Measurements from ENCODE around the gene TAGLN2. TPM values are rescaled to one million over a fixed set of nuclear protein-coding genes. Genes with fewer than 3 reads are reported as not detected.
A peak's percentile ranks its signal among the peaks of the same experiment; 100 is the strongest.
"Not testable (repeated sequence)": the region's sequence is repeated elsewhere in the genome, so short reads cannot be mapped to it uniquely, and the experiment has no call there.

The TAGLN2 gene
- total and polyA plus RNA-seq, 4 donors, result 75.1 to 101 (median 89.2) TPM

GRCh38 chr1:159908031-159908940, 17.0 kb downstream of the TAGLN2 start:
- H3K9me3 ChIP-seq (ENCODE audit: control insufficient read depth, insufficient read depth, low read length), result peaks cover 2% of the 10 kb centered on the region
- WGBS (ENCODE audit: insufficient coverage), result 70% methylated on average over 6 of the region's 9 CpGs
- no peak overlapping the region for H3K27ac ChIP-seq (ENCODE audit: low read depth, low read length)
- no peaks in the 10 kb centered on the region for H3K36me3 ChIP-seq (ENCODE audit: control insufficient read depth, insufficient read depth, low read length)
- no peak for DNase-seq (ENCODE audit: low read depth in 4 of 6, low spot score in 6 of 6)
- H3K4me3 ChIP-seq (ENCODE audit: low read depth, low read length), result no peak overlapping the region
- H3K4me1 ChIP-seq (ENCODE audit: control insufficient read depth, insufficient read depth, low read length), result peaks cover 8% of the 10 kb centered on the region
- H3K27me3 ChIP-seq (ENCODE audit: control insufficient read depth, insufficient read depth, low read length), result no peaks in the 10 kb centered on the region

DNA sequence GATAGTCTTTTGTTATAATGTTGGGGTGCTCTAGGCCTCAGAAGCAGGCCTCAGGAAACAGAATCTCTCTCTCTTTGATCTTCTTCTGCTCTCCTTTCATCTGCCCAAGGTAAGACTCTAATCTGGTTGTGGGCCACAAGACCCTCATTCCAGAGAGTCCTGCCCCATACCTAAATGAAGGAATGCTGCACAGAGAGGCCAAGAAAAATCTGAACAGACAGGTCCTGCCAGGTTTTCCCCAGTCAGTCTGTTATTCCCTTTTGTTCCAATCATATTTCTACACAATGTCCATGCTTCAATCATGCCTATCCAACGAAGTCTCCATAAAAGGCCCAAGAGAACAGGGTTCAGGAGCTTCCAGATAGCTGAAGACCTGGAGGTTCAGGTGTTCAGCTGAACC, 18.3 kb downstream of the TAGLN2 start:
- Histone ChIP-seq H3K36me3 (ENCODE audit: control insufficient read depth, insufficient read depth, low read length) (no peaks in the 10 kb centered on the region), H3K27me3 (ENCODE audit: control insufficient read depth, insufficient read depth, low read length) (no peaks in the 10 kb centered on the region), H3K27ac (ENCODE audit: low read depth, low read length) (no peak overlapping the region), H3K9me3 (ENCODE audit: control insufficient read depth, insufficient read depth, low read length) (peaks cover 2% of the 10 kb centered on the region), H3K4me3 (ENCODE audit: low read depth, low read length) (no peak overlapping the region), H3K4me1 (ENCODE audit: control insufficient read depth, insufficient read depth, low read length) (peaks cover 8% of the 10 kb centered on the region)
- no CpG with 5 or more reads among the region's 1 CpG for WGBS (ENCODE audit: insufficient coverage)
- no peak for DNase-seq (ENCODE audit: low read depth in 4 of 6, low spot score in 6 of 6)

DNA sequence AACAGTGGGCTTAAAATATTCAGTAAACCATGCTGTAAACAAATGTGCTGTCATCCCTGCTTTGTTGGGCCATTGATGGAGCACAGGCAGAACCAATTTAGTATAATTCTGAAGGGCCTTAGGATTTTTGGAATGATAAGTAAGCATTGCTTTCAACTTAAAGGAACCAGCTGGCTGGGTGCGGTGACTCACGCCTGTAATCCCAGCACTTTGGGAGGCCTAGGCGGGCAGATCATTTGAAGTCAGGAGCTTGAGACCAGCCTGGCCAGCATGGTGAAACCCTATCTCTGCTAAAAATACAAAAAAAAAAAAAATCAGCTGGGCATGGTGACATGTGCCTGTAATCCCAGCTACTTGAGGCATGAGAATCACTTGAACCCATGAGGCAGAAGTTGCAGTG, 21.3 kb downstream of the TAGLN2 start:
- H3K27ac ChIP-seq (ENCODE audit: low read depth, low read length); H3K36me3 ChIP-seq (ENCODE audit: control insufficient read depth, insufficient read depth, low read length); DNase-seq (ENCODE audit: low read depth in 4 of 6, low spot score in 6 of 6); H3K4me1 ChIP-seq (ENCODE audit: control insufficient read depth, insufficient read depth, low read length); H3K9me3 ChIP-seq (ENCODE audit: control insufficient read depth, insufficient read depth, low read length); H3K4me3 ChIP-seq (ENCODE audit: low read depth, low read length); H3K27me3 ChIP-seq (ENCODE audit: control insufficient read depth, insufficient read depth, low read length): not testable (repeated sequence)
- 100% methylated on average over 1 of the region's 3 CpGs for WGBS (ENCODE audit: insufficient coverage)

DNA sequence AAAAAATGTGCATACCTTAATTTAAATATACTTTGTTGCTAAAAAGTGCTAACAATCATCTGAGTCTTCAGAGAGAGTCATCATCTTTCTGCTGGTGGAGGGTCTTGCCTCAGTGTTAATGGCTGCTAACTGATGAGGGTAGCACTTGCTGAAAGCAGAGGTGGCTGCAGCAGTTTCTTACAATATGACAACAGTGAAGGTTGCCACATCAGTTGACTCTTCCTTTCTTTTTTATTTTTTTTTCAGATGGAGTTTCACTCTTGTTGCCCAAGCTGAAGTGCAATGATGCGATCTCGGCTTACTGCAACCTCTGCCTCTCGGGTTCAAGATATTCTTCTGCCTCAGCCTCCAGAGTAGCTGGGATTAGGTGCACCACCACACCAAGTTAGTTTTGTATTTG, 22.8 kb downstream of the TAGLN2 start:
- Histone ChIP-seq H3K27ac (ENCODE audit: low read depth, low read length) (no peak overlapping the region), H3K27me3 (ENCODE audit: control insufficient read depth, insufficient read depth, low read length) (peaks cover 2% of the 10 kb centered on the region), H3K4me3 (ENCODE audit: low read depth, low read length) (no peak overlapping the region), H3K36me3 (ENCODE audit: control insufficient read depth, insufficient read depth, low read length) (no peaks in the 10 kb centered on the region), H3K4me1 (ENCODE audit: control insufficient read depth, insufficient read depth, low read length) (peaks cover 9% of the 10 kb centered on the region), H3K9me3 (ENCODE audit: control insufficient read depth, insufficient read depth, low read length) (peaks cover 2% of the 10 kb centered on the region)
- WGBS (ENCODE audit: insufficient coverage), result 100% methylated on average over 3 of the region's 3 CpGs
- DNase-seq (ENCODE audit: low read depth in 4 of 6, low spot score in 6 of 6), result no peak

- H3K27me3 ChIP-seq (ENCODE audit: control insufficient read depth, insufficient read depth, low read length), result peaks cover 2% of the 10 kb centered on the region
- H3K4me3 ChIP-seq (ENCODE audit: low read depth, low read length), result no peak overlapping the region
- peaks cover 2% of the 10 kb centered on the region for H3K9me3 ChIP-seq (ENCODE audit: control insufficient read depth, insufficient read depth, low read length)
- no peak for DNase-seq (ENCODE audit: low read depth in 4 of 6, low spot score in 6 of 6)
- H3K4me1 ChIP-seq (ENCODE audit: control insufficient read depth, insufficient read depth, low read length), result peaks cover 9% of the 10 kb centered on the region
- H3K27ac ChIP-seq (ENCODE audit: low read depth, low read length), result no peak overlapping the region
- WGBS (ENCODE audit: insufficient coverage), result 80% methylated on average over 1 of the region's 2 CpGs
- no peaks in the 10 kb centered on the region for H3K36me3 ChIP-seq (ENCODE audit: control insufficient read depth, insufficient read depth, low read length)
These were observed 24.4 kb downstream of the TAGLN2 start for GRCh38 chr1:159900755-159901360.

DNA sequence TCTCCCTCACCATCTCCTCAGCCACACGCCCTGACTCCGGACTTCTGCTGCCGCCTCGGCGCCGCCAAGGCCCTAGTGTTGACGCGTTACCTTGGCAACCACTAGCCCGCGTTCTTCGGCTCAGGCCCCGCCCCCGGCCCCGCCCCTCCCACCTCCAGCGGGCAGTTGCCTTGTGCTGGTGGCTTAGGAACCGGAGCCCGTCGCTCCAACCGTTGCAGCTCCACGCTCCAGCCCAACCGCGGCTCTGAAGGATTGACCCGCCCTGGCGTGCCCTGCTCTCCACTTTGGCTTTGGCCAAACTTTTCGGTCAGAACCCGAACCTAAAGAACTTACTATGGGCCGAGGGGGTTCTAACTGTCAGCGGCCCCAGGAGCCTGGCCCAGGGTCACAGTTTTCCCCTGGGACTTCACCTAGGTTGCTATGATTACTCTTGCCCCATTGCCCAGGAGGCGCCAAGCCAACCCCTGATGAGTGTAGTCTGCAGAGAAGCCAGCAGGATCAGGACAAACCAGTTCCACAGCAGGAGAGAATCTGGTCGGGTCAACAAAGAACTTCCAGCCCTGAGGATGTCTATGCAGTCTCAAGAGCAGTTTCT, 25.1 kb downstream of the TAGLN2 start, which contains the start of gene CFAP45:
Gene CFAP45, minus strand, starts transcription at position 80 of the 595 bp plus-strand sequence. Its CDS starts 67 bp downstream, at position 13.
- 4% methylated on average over 30 of the region's 30 CpGs for WGBS (ENCODE audit: insufficient coverage)
- DNase-seq (ENCODE audit: low read depth in 4 of 6, low spot score in 6 of 6), result peak in 3 of 6 donors; percentile 42 to 86 (median 77)
- H3K9me3 ChIP-seq (ENCODE audit: control insufficient read depth, insufficient read depth, low read length), result peaks cover 2% of the 10 kb centered on the region
- no peak within 1 kb of the TSS for H3K4me3 ChIP-seq (ENCODE audit: low read depth, low read length)
- no peaks in the 10 kb centered on the region for H3K36me3 ChIP-seq (ENCODE audit: control insufficient read depth, insufficient read depth, low read length)
- H3K27me3 ChIP-seq (ENCODE audit: control insufficient read depth, insufficient read depth, low read length), result peaks cover 2% of the 10 kb centered on the region
- peaks cover 9% of the 10 kb centered on the region for H3K4me1 ChIP-seq (ENCODE audit: control insufficient read depth, insufficient read depth, low read length)
- H3K27ac ChIP-seq (ENCODE audit: low read depth, low read length), result no peak within 1 kb of the TSS

GRCh38 chr1:159899634-159900033, 25.7 kb downstream of the TAGLN2 start:
- WGBS (ENCODE audit: insufficient coverage), result 79% methylated on average over 13 of the region's 15 CpGs
- H3K4me1 ChIP-seq (ENCODE audit: control insufficient read depth, insufficient read depth, low read length); H3K27me3 ChIP-seq (ENCODE audit: control insufficient read depth, insufficient read depth, low read length); H3K36me3 ChIP-seq (ENCODE audit: control insufficient read depth, insufficient read depth, low read length); H3K27ac ChIP-seq (ENCODE audit: low read depth, low read length); H3K9me3 ChIP-seq (ENCODE audit: control insufficient read depth, insufficient read depth, low read length); DNase-seq (ENCODE audit: low read depth in 4 of 6, low spot score in 6 of 6); H3K4me3 ChIP-seq (ENCODE audit: low read depth, low read length): not testable (repeated sequence)

DNA sequence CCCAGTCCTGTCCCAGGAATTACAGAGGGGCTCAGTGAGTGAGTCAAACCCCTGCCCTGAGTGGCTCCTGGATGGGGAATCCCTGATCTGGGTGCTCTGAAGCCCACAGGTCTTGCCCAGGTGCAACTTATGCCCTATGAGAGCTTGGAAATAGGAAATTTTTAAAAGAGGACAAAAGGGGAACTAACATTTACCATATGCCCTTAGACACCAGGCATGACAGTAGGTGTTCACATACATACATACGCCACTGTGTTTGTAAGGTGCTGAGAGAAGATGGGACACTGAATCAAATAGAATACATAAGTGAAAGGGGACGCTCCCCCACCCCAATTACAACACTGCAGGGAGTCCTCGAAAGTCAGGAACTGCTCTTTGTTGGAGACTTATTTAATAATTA, 26.8 kb downstream of the TAGLN2 start:
- DNase-seq (ENCODE audit: low read depth in 4 of 6, low spot score in 6 of 6), result no peak
- Histone ChIP-seq H3K27ac (ENCODE audit: low read depth, low read length) (no peak overlapping the region), H3K27me3 (ENCODE audit: control insufficient read depth, insufficient read depth, low read length) (peaks cover 2% of the 10 kb centered on the region), H3K9me3 (ENCODE audit: control insufficient read depth, insufficient read depth, low read length) (no peaks in the 10 kb centered on the region), H3K4me3 (ENCODE audit: low read depth, low read length) (no peak overlapping the region), H3K4me1 (ENCODE audit: control insufficient read depth, insufficient read depth, low read length) (peaks cover 9% of the 10 kb centered on the region), H3K36me3 (ENCODE audit: control insufficient read depth, insufficient read depth, low read length) (no peaks in the 10 kb centered on the region)
- no CpG with 5 or more reads among the region's 3 CpGs for WGBS (ENCODE audit: insufficient coverage)

GRCh38 chr1:159897962-159898361, 27.3 kb downstream of the TAGLN2 start:
- DNase-seq (ENCODE audit: low read depth in 4 of 6, low spot score in 6 of 6), result no peak
- WGBS (ENCODE audit: insufficient coverage), result 100% methylated on average over 1 of the region's 3 CpGs
- Histone ChIP-seq H3K9me3 (ENCODE audit: control insufficient read depth, insufficient read depth, low read length) (no peaks in the 10 kb centered on the region), H3K4me1 (ENCODE audit: control insufficient read depth, insufficient read depth, low read length) (peaks cover 9% of the 10 kb centered on the region), H3K4me3 (ENCODE audit: low read depth, low read length) (no peak overlapping the region), H3K27ac (ENCODE audit: low read depth, low read length) (no peak overlapping the region), H3K27me3 (ENCODE audit: control insufficient read depth, insufficient read depth, low read length) (peaks cover 2% of the 10 kb centered on the region), H3K36me3 (ENCODE audit: control insufficient read depth, insufficient read depth, low read length) (no peaks in the 10 kb centered on the region)
